Body of pancreas (tissue), 4 donors: ENCODE results near the gene KRTAP8-1.

Experiments
- POLR2A ChIP-seq, 3 donors: fragments of 450-650 bp; IDR thresholded peaks; one replicate each; pipeline ENCODE4 v1.6.1; 2016; ENCODE audit warnings: antibody characterized with exemption in 3 of 3, mild to moderate bottlenecking in 2 of 3
- TF ChIP-seq, protein P1 (sequence below), 7 experiments: fragments of 450-650 bp in 4 of 7; fragments of 200-600 bp in 3 of 7; sonication (generic) in 3 of 7; IDR thresholded peaks; one replicate each; pipeline ENCODE4 v1.5.1; 2016 to 2019; ENCODE audit warnings: antibody characterized with exemption in 7 of 7

DNA sequence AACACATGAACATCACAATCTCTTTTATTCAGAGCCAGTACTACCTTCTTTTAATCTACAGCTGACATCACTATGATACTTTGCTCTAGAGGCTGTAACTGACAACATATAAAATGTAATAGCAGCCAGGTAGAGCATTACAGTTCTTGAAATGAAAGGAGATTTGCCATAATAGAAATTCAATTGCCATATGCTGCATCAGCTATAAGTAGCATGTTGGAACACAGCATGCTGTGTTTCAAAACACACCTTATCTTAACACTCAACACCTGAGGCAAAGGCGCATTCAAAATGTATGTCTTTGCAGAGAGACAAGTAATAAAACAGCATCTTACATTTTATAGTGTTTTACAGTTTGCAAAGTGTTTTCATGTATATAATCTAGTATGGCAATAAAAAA, 33.8 kb downstream of the KRTAP8-1 start:
- TF ChIP-seq, protein P1, sequence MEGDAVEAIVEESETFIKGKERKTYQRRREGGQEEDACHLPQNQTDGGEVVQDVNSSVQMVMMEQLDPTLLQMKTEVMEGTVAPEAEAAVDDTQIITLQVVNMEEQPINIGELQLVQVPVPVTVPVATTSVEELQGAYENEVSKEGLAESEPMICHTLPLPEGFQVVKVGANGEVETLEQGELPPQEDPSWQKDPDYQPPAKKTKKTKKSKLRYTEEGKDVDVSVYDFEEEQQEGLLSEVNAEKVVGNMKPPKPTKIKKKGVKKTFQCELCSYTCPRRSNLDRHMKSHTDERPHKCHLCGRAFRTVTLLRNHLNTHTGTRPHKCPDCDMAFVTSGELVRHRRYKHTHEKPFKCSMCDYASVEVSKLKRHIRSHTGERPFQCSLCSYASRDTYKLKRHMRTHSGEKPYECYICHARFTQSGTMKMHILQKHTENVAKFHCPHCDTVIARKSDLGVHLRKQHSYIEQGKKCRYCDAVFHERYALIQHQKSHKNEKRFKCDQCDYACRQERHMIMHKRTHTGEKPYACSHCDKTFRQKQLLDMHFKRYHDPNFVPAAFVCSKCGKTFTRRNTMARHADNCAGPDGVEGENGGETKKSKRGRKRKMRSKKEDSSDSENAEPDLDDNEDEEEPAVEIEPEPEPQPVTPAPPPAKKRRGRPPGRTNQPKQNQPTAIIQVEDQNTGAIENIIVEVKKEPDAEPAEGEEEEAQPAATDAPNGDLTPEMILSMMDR (IDR thresholded peaks at IDR 0.05), result no peak
- TF ChIP-seq POLR2A (IDR thresholded peaks at IDR 0.05), result no peak
